ENCODE data around the gene UBR3.
"Not testable (repeated sequence)": the region's sequence is repeated elsewhere in the genome, so short reads cannot be mapped to it uniquely, and the experiment has no call there.

UBR3 gene

GRCh38 chr2:169871369-169871768 lies 44.1 kb downstream of the UBR3 start:
- not testable (repeated sequence) for DNase-seq (ENCODE audit: low spot score)

- DNase-seq (ENCODE audit: low spot score): no peak
Measured at GRCh38 chr2:169871994-169872393, 44.7 kb downstream of the UBR3 start.

- DNase-seq (ENCODE audit: low spot score): peak; percentile 13
Measured at GRCh38 chr2:169877398-169877797, 50.1 kb downstream of the UBR3 start.

GRCh38 chr2:169887120-169887519 lies 59.9 kb downstream of the UBR3 start:
- no peak for DNase-seq (ENCODE audit: low spot score)

- DNase-seq (ENCODE audit: low spot score): no peak
Measured at GRCh38 chr2:169891593-169892298, 64.5 kb downstream of the UBR3 start.

GRCh38 chr2:169892951-169893350 lies 65.7 kb downstream of the UBR3 start:
- no peak for DNase-seq (ENCODE audit: low spot score)

GRCh38 chr2:169895294-169895985 lies 68.2 kb downstream of the UBR3 start:
- no peak for DNase-seq (ENCODE audit: low spot score)

- no peak for DNase-seq (ENCODE audit: low spot score)
Measured at GRCh38 chr2:169897834-169898233, 70.6 kb downstream of the UBR3 start.

- not testable (repeated sequence) for DNase-seq (ENCODE audit: low spot score)
Measured at GRCh38 chr2:169900103-169900502, 72.8 kb downstream of the UBR3 start.

GRCh38 chr2:169900686-169901085 lies 73.4 kb downstream of the UBR3 start:
- DNase-seq (ENCODE audit: low spot score): no peak

- no peak for DNase-seq (ENCODE audit: low spot score)
Measured at GRCh38 chr2:169906731-169907130, 79.5 kb downstream of the UBR3 start.

- DNase-seq (ENCODE audit: low spot score): no peak
Measured at GRCh38 chr2:169909376-169909775, 82.1 kb downstream of the UBR3 start.

- no peak for DNase-seq (ENCODE audit: low spot score)
Measured at GRCh38 chr2:169910109-169910799, 83.0 kb downstream of the UBR3 start.

GRCh38 chr2:169911119-169911518 lies 83.9 kb downstream of the UBR3 start:
- DNase-seq (ENCODE audit: low spot score): no peak

GRCh38 chr2:169916623-169917022 lies 89.4 kb downstream of the UBR3 start:
- no peak for DNase-seq (ENCODE audit: low spot score)

GRCh38 chr2:169923977-169924376 lies 96.7 kb downstream of the UBR3 start:
- DNase-seq (ENCODE audit: low spot score): no peak

- DNase-seq (ENCODE audit: low spot score): no peak
Measured at GRCh38 chr2:169925968-169926367, 98.7 kb downstream of the UBR3 start.

- peak; percentile 65 for DNase-seq (ENCODE audit: low spot score)
Measured at GRCh38 chr2:169928463-169928864, 101.2 kb downstream of the UBR3 start.

GRCh38 chr2:169933124-169933711 lies 106.0 kb downstream of the UBR3 start:
- DNase-seq (ENCODE audit: low spot score): no peak

GRCh38 chr2:169936652-169937051 lies 109.4 kb downstream of the UBR3 start:
- not testable (repeated sequence) for DNase-seq (ENCODE audit: low spot score)

- no peak for DNase-seq (ENCODE audit: low spot score)
Measured at GRCh38 chr2:169945515-169945914, 118.3 kb downstream of the UBR3 start.

- DNase-seq (ENCODE audit: low spot score): no peak
Measured at GRCh38 chr2:169946092-169946491, 118.8 kb downstream of the UBR3 start.

GRCh38 chr2:169946546-169946945 lies 119.3 kb downstream of the UBR3 start:
- no peak for DNase-seq (ENCODE audit: low spot score)

Data from CD4-positive, alpha-beta T cell treated with Interleukin-2 at 100 ng/mL for 4 hours (primary cell).